ENCODE results near the gene F2R. TPM values are rescaled to one million over a fixed set of nuclear protein-coding genes. Genes with fewer than 3 reads are reported as not detected.

Gene F2R
- total and polyA plus RNA-seq, 9 of the 15 experiments (the other 6 are each of a cell fraction or from before 2014, with no cell fraction given), result 4.0 to 34.7 (median 15.1) TPM

- TF ChIP-seq, protein P1, sequence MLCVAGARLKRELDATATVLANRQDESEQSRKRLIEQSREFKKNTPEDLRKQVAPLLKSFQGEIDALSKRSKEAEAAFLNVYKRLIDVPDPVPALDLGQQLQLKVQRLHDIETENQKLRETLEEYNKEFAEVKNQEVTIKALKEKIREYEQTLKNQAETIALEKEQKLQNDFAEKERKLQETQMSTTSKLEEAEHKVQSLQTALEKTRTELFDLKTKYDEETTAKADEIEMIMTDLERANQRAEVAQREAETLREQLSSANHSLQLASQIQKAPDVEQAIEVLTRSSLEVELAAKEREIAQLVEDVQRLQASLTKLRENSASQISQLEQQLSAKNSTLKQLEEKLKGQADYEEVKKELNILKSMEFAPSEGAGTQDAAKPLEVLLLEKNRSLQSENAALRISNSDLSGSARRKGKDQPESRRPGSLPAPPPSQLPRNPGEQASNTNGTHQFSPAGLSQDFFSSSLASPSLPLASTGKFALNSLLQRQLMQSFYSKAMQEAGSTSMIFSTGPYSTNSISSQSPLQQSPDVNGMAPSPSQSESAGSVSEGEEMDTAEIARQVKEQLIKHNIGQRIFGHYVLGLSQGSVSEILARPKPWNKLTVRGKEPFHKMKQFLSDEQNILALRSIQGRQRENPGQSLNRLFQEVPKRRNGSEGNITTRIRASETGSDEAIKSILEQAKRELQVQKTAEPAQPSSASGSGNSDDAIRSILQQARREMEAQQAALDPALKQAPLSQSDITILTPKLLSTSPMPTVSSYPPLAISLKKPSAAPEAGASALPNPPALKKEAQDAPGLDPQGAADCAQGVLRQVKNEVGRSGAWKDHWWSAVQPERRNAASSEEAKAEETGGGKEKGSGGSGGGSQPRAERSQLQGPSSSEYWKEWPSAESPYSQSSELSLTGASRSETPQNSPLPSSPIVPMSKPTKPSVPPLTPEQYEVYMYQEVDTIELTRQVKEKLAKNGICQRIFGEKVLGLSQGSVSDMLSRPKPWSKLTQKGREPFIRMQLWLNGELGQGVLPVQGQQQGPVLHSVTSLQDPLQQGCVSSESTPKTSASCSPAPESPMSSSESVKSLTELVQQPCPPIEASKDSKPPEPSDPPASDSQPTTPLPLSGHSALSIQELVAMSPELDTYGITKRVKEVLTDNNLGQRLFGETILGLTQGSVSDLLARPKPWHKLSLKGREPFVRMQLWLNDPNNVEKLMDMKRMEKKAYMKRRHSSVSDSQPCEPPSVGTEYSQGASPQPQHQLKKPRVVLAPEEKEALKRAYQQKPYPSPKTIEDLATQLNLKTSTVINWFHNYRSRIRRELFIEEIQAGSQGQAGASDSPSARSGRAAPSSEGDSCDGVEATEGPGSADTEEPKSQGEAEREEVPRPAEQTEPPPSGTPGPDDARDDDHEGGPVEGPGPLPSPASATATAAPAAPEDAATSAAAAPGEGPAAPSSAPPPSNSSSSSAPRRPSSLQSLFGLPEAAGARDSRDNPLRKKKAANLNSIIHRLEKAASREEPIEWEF (CRISPR knock-in tag; IDR thresholded peaks at IDR 0.05), result no peak
- no peak for TF ChIP-seq HNRNPK (IDR thresholded peaks at IDR 0.05; ENCODE audit: low read depth, low read length, poor library complexity, severe bottlenecking)
Observed at GRCh38 chr5:76669245-76669644, 46.7 kb upstream of the F2R start (continued).

DNA sequence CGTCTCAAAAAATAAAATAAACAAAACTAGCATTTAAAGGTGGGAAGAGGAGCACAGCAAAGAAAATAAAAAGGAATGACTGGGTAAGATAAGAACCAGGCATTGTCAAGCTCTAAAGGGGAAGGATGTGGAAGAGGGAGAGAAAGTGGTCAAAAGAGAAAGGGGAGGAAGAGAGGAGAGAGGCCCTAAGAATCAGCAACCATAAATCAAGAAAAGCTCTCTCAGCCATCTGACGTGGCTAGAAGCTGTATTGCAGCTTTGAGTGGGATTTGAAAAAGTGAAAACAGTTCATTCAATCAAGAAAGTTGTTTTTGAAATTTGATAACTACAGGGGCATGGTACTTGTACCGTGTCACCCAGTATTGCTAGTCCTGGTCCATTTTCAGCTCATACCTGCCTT is 45.4 kb upstream of the F2R start:
- WGBS (ENCODE audit: insufficient coverage, low coverage, missing lambda C conversion rate), result 47% methylated on average over 3 of the region's 3 CpGs
- H3K79me2 ChIP-seq (ENCODE audit: control insufficient read depth, insufficient read depth, low read length), result no peaks in the 10 kb centered on the region
- FAIRE-seq (peak; percentile 23), DNase-seq (ENCODE audit: extremely low read depth in 1 of 4, low spot score in 3 of 4) (no peak), ATAC-seq (no peak)
- no peaks in the 10 kb centered on the region for H4K20me1 ChIP-seq (replicated peaks; ENCODE audit: control insufficient read depth, insufficient read depth, low read length)
- POLR2A ChIA-PET, result interaction anchor here (0.6 to 4.1 kb wide), 2 partner anchors 10 to 12 kb away, joined by 3 to 16 read pairs; no protein-coding TSS in a partner anchor
- in situ Hi-C loops (cut with MboI) (no loop called here), intact Hi-C loops (cut with micrococcal nuclease) (no loop called here)
- H3K4me3 ChIP-seq, result no peak overlapping the region
- BruUV-seq (replicated peaks), result no TSS peak
- TF ChIP-seq PURB (CRISPR knock-in tag; IDR thresholded peaks at IDR 0.05; ENCODE audit: low read depth) (no peak), ESRRA (IDR thresholded peaks at IDR 0.05; ENCODE audit: borderline replicate concordance, low read depth) (no peak), MCM3 (IDR thresholded peaks at IDR 0.05) (no peak), HCFC1 (IDR thresholded peaks at IDR 0.05; ENCODE audit: low read depth, low read length) (no peak), PKNOX1 (IDR thresholded peaks at IDR 0.05) (peak; percentile 56), SREBF2 (CRISPR knock-in tag; IDR thresholded peaks at IDR 0.05) (no peak), MAX (CRISPR knock-in tag; IDR thresholded peaks at IDR 0.05) (no peak), MEIS2 (IDR thresholded peaks at IDR 0.05; ENCODE audit: partially characterized antibody) (peak; percentile 27)
- no peak overlapping the region for H3K27ac ChIP-seq (ENCODE audit: extremely low read depth, low read depth, low read length)
- H3K9ac ChIP-seq (ENCODE audit: insufficient read depth in 1 of 2, low read depth in 2 of 2, low read length in 2 of 2), result no peak overlapping the region
- no peak overlapping the region for H2AFZ ChIP-seq (ENCODE audit: low read depth, low read length)
- H3K9me1 ChIP-seq (ENCODE audit: control insufficient read depth, insufficient read depth, low read length), result no peaks in the 10 kb centered on the region
- no peaks in the 10 kb centered on the region for H3K27me3 ChIP-seq (ENCODE audit: control insufficient read depth in 2 of 2, insufficient read depth in 2 of 2, low read length in 2 of 2)
- peaks cover 3% of the 10 kb centered on the region; the same call in 1 of the 3 replicates for H3K36me3 ChIP-seq (ENCODE audit: control insufficient read depth, insufficient read depth, low read length)
- CTCF ChIA-PET (ENCODE audit: low intra/inter-chr PET ratio), result no interaction called here
- no peaks in the 10 kb centered on the region for H3K9me3 ChIP-seq (replicated peaks; ENCODE audit: control insufficient read depth, insufficient read depth, low read depth, low read length)
- H3K4me2 ChIP-seq (ENCODE audit: insufficient read depth, low read length), result no peak overlapping the region
- H3K4me1 ChIP-seq (replicated peaks in 1 of 2; ENCODE audit: control insufficient read depth in 2 of 2, insufficient read depth in 2 of 2, low read length in 2 of 2), result peaks cover 3 to 6% of the 10 kb centered on the region in 2 experiments; a peak in 2 of 5 replicates
